A549 (cell line): ENCODE measurements around the gene FAM110C.

Experiments used
- CTCF ChIP-seq: fragments of >200 bp; sonication (Bioruptor Twin); formaldehyde crosslinking; IDR thresholded peaks from 3 replicates; pipeline ENCODE4 v1.5.1; 2016
- JUNB ChIP-seq: fragments of >200 bp; sonication (Bioruptor Twin); formaldehyde crosslinking; IDR thresholded peaks from 2 replicates; pipeline ENCODE4 v1.6.1; 2016

- TF ChIP-seq JUNB (no peak), CTCF (no peak)
These were observed 44.5 kb upstream of the FAM110C start for GRCh38 chr2:90645-91312.
